Peyer's patch (tissue), 4 donors: ENCODE data around the gene MRPS5. TPM values are rescaled to one million over a fixed set of nuclear protein-coding genes. Genes with fewer than 3 reads are reported as not detected.
"Not testable (repeated sequence)": the region's sequence is repeated elsewhere in the genome, so short reads cannot be mapped to it uniquely, and the experiment has no call there.

Experiments used
- DNase-seq, 3 donors: peaks; one replicate each; pipeline ENCODE4 v3.0.0-alpha.2; 2017 to 2019
- H3K27ac ChIP-seq, 4 donors: fragments of 200-600 bp; sonication (generic); one replicate each; pipeline ENCODE4 v1.5.1; 2016 to 2019
- H3K27me3 ChIP-seq, 2 donors: fragments of 200-600 bp; sonication (generic); one replicate each; pipeline ENCODE4 v1.5.1; 2019
- H3K36me3 ChIP-seq, 3 donors: fragments of 200-600 bp; sonication (generic); one replicate each; pipeline ENCODE4 v1.5.1; 2016 to 2019
- H3K4me1 ChIP-seq, 4 donors: fragments of 200-600 bp; sonication (generic); one replicate each; pipeline ENCODE4 v1.5.1; 2016 to 2019
- H3K4me3 ChIP-seq, 4 donors: fragments of 200-600 bp; sonication (generic); 1 replicate in 3 of 4; 2 replicates in 1 of 4; pipeline ENCODE4 v1.5.1; 2016 to 2019; ENCODE audit warnings: mild to moderate bottlenecking in 1 of 4
- H3K9me3 ChIP-seq, 4 donors: fragments of 200-600 bp; sonication (generic); one replicate each; pipeline ENCODE4 v1.5.1; 2016 to 2019; ENCODE audit warnings: mild to moderate bottlenecking in 1 of 4
- POLR2A ChIP-seq, 2 donors: fragments of 450-650 bp; IDR thresholded peaks; one replicate each; pipeline ENCODE4 v1.5.1; 2017; ENCODE audit warnings: antibody characterized with exemption in 2 of 2, mild to moderate bottlenecking in 2 of 2, moderate library complexity in 2 of 2
- total RNA-seq, 4 donors: library from RNA; depleted of rRNA; stranded (reverse); fragments of >200 nt; gene quantifications; one replicate each; pipeline ENCODE4 v1.1.0, GENCODE V29; 2016
- TF ChIP-seq, protein P1 (sequence below), 6 experiments: fragments of 450-650 bp in 4 of 6; fragments of 200-600 bp in 2 of 6; sonication (generic) in 1 of 6; IDR thresholded peaks; one replicate each; pipeline ENCODE4 v1.5.1; 2017 to 2019; ENCODE audit warnings: antibody characterized with exemption in 6 of 6, mild to moderate bottlenecking in 3 of 6, moderate library complexity in 1 of 6

The MRPS5 gene
- total RNA-seq, 4 donors from 2014 or later, result 52.0 to 87.3 (median 66.2) TPM

- DNase-seq, result no peak
- Histone ChIP-seq H3K36me3 (no peaks in the 10 kb centered on the region), H3K4me3 (no peak overlapping the region), H3K9me3 (no peaks in the 10 kb centered on the region), H3K27me3 (no peaks in the 10 kb centered on the region), H3K4me1 (no peaks in the 10 kb centered on the region), H3K27ac (no peak overlapping the region)
- TF ChIP-seq POLR2A (IDR thresholded peaks at IDR 0.05), result no peak
- TF ChIP-seq, protein P1, sequence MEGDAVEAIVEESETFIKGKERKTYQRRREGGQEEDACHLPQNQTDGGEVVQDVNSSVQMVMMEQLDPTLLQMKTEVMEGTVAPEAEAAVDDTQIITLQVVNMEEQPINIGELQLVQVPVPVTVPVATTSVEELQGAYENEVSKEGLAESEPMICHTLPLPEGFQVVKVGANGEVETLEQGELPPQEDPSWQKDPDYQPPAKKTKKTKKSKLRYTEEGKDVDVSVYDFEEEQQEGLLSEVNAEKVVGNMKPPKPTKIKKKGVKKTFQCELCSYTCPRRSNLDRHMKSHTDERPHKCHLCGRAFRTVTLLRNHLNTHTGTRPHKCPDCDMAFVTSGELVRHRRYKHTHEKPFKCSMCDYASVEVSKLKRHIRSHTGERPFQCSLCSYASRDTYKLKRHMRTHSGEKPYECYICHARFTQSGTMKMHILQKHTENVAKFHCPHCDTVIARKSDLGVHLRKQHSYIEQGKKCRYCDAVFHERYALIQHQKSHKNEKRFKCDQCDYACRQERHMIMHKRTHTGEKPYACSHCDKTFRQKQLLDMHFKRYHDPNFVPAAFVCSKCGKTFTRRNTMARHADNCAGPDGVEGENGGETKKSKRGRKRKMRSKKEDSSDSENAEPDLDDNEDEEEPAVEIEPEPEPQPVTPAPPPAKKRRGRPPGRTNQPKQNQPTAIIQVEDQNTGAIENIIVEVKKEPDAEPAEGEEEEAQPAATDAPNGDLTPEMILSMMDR (IDR thresholded peaks at IDR 0.05), result no peak
These were observed 80.4 kb downstream of the MRPS5 start for GRCh38 chr2:95041060-95041823.

DNA sequence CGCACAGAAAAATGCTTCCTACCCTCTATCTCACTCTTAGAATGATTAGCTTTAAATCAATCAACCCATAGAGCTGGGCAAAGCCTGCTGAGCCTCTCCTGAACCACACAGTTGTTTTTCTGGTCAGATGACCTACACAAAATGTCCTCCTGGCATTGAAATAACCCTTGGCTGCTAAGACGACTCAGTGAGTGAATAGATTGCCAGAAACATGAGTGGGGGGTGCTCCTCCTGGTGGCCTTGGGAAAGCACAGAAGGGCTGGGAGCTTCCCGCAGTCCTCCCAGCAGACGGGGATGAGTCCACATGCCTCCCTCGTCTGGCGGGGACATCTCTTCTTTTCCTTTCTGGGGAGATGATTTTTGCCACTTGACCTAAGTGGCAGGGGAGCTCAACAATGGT, 81.2 kb downstream of the MRPS5 start:
- H3K27me3 ChIP-seq, result no peaks in the 10 kb centered on the region
- H3K9me3 ChIP-seq, result no peaks in the 10 kb centered on the region
- no peaks in the 10 kb centered on the region for H3K4me1 ChIP-seq
- DNase-seq, result no peak
- no peak overlapping the region for H3K4me3 ChIP-seq
- no peak for TF ChIP-seq POLR2A (IDR thresholded peaks at IDR 0.05)
- TF ChIP-seq, protein P1 (IDR thresholded peaks at IDR 0.05), result no peak
- no peaks in the 10 kb centered on the region for H3K36me3 ChIP-seq
- no peak overlapping the region for H3K27ac ChIP-seq

GRCh38 chr2:95039978-95040377, 81.6 kb downstream of the MRPS5 start:
- H3K27me3 ChIP-seq, result no peaks in the 10 kb centered on the region
- H3K36me3 ChIP-seq, result no peaks in the 10 kb centered on the region
- H3K4me1 ChIP-seq, result no peaks in the 10 kb centered on the region
- H3K4me3 ChIP-seq, result no peak overlapping the region
- H3K9me3 ChIP-seq, result no peaks in the 10 kb centered on the region
- TF ChIP-seq, protein P1 (IDR thresholded peaks at IDR 0.05), result no peak
- no peak for TF ChIP-seq POLR2A (IDR thresholded peaks at IDR 0.05)
- no peak overlapping the region for H3K27ac ChIP-seq
- no peak for DNase-seq

DNA sequence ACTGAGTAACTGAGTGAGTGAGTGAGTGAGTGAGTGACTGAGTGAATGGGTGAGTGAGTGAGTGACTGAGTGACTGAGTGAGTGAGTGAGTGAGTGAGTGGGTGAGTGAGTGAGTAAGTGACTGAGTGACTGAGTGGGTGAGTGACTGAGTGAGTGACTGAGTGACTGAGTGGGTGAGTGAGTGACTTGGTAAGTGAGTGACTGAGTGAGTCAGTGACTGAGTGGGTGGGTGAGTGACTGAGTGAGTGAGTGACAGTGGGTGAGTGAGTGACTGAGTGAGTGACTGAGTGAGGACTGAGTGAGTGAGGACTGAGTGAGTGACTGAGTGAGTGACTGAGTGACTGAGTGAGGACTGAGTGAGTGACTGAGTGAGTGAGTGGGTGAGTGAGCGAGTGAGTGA, 82.2 kb downstream of the MRPS5 start:
- DNase-seq, result no peak
- Histone ChIP-seq H3K36me3 (no peaks in the 10 kb centered on the region), H3K4me3 (no peak overlapping the region), H3K9me3 (no peaks in the 10 kb centered on the region), H3K4me1 (no peaks in the 10 kb centered on the region), H3K27ac (no peak overlapping the region), H3K27me3 (no peaks in the 10 kb centered on the region)
- no peak for TF ChIP-seq POLR2A (IDR thresholded peaks at IDR 0.05)
- TF ChIP-seq, protein P1 (IDR thresholded peaks at IDR 0.05), result no peak

DNA sequence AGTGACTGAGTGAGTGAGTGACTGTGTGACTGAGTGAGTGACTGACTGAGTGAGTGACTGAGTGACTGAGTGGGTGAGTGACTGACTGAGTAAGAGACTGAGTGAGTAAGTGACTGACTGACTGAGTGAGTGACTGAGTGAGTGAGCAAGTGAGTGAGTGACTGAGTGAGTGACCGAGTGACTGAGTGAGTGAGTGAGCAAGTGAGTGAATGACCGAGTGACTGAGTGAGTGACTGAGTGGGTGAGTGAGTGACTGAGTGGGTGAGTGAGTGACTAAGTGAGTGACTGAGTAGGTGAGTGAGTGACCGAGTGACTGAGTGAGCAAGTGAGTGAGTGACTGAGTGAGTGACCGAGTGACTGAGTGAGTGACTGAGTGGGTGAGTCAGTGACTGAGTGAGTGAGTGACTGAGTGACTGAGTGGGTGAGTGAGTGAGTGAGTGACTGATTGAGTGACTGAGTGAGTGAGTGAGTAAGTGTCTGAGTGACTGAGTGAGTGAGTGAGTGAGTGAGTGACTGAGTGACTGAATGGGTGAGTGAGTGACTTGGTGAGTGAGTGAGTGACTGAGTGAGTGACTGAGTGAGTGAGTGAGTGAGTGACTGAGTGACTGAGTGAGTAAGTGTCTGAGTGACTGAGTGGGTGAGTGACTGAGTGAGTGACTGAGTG, 82.8 kb downstream of the MRPS5 start:
- H3K36me3 ChIP-seq, result no peaks in the 10 kb centered on the region
- no peak for DNase-seq
- H3K4me3 ChIP-seq, result no peak overlapping the region

GRCh38 chr2:95037841-95038585, 83.6 kb downstream of the MRPS5 start:
- H3K27ac ChIP-seq, H3K36me3 ChIP-seq, H3K27me3 ChIP-seq, H3K4me3 ChIP-seq, H3K9me3 ChIP-seq, H3K4me1 ChIP-seq, DNase-seq: not testable (repeated sequence)

More for the DNA sequence above, 82.8 kb downstream of the MRPS5 start:
- Histone ChIP-seq H3K9me3 (no peaks in the 10 kb centered on the region), H3K4me1 (no peaks in the 10 kb centered on the region), H3K27ac (no peak overlapping the region), H3K27me3 (no peaks in the 10 kb centered on the region)
- TF ChIP-seq POLR2A (IDR thresholded peaks at IDR 0.05), result no peak
- TF ChIP-seq, protein P1 (IDR thresholded peaks at IDR 0.05), result no peak
